SK-N-SH (cell line): ENCODE data around the gene PHYH. TPM values are rescaled to one million over a fixed set of nuclear protein-coding genes. Genes with fewer than 3 reads are reported as not detected.
A peak's percentile ranks its signal among the peaks of the same experiment; 100 is the strongest.

Experiments
- CTCF ChIA-PET: fragments of 300-600, 350-600 bp; formaldehyde crosslinking; extraction: SDS; loops from one replicate; lab custom pipeline; 2021; lab: Yijun Ruan, JAX
- POLR2A ChIA-PET: fragments of 350-600 bp; sonication (Branson Sonifier 250); formaldehyde crosslinking; extraction: SDS; loops from one replicate; lab custom pipeline; 2020; ENCODE audit warnings: antibody characterized with exemption, inconsistent platforms; lab: Yijun Ruan, JAX
- DNase-seq: peaks from one replicate; pipeline ENCODE4 v3.0.0; 2012
- H2AFZ ChIP-seq: fragments of 200-600 bp; sonication (generic); 2 replicates; pipeline ENCODE4 v1.8.1; 2016; ENCODE audit warnings: antibody characterized with exemption, mild to moderate bottlenecking, low read depth
- H3F3A ChIP-seq: fragments of 200-600 bp; sonication (generic); replicated peaks from 2 replicates; pipeline ENCODE3; 2016; ENCODE audit warnings: antibody characterized with exemption, mild to moderate bottlenecking; ENCODE audit not compliant: insufficient read depth
- H3K27ac ChIP-seq, 2 experiments: fragments of 200-500 bp in 1 of 2; fragments of 200-600 bp in 1 of 2; sonication (Bioruptor generic) in 1 of 2; sonication (generic), shearing (Covaris generic) in 1 of 2; 2 replicates each; pipeline versions ENCODE4 v1.5.1 to v1.6.1; 2014 to 2016; ENCODE audit warnings: low read depth in 2 of 2, inconsistent platforms in 1 of 2, low read length in 1 of 2, mild to moderate bottlenecking in 1 of 2, mixed read lengths in 1 of 2
- H3K27me3 ChIP-seq: fragments of 200-600 bp; sonication (generic), shearing (Covaris generic); 2 replicates; pipeline ENCODE4 v1.6.1; 2016; ENCODE audit warnings: mixed run types; ENCODE audit not compliant: insufficient read depth
- H3K36me3 ChIP-seq, 2 experiments: fragments of 200-500 bp in 1 of 2; fragments of 200-600 bp in 1 of 2; sonication (Bioruptor generic) in 1 of 2; sonication (generic) in 1 of 2; replicated peaks in 1 of 2; 2 replicates each; pipeline versions ENCODE3 to v1.5.1; 2014 to 2016; ENCODE audit warnings: low read length in 1 of 2, mild to moderate bottlenecking in 1 of 2; ENCODE audit not compliant: insufficient read depth in 2 of 2, control insufficient read depth in 1 of 2
- H3K4me1 ChIP-seq, 2 experiments: fragments of 200-500 bp in 1 of 2; fragments of 200-600 bp in 1 of 2; sonication (Bioruptor generic) in 1 of 2; sonication (generic), shearing (Covaris generic) in 1 of 2; 2 replicates each; pipeline versions ENCODE4 v1.5.1 to v1.6.1; 2014 to 2016; ENCODE audit warnings: low read depth in 1 of 2, low read length in 1 of 2, mixed run types in 1 of 2; ENCODE audit not compliant: insufficient read depth in 2 of 2, control insufficient read depth in 1 of 2
- H3K4me2 ChIP-seq: fragments of 200-600 bp; sonication (generic), shearing (Covaris generic); 2 replicates; pipeline ENCODE4 v1.6.1; 2017; ENCODE audit warnings: mixed run types
- H3K4me3 ChIP-seq, 2 experiments: fragments of 200-500 bp in 1 of 2; fragments of 200-600 bp in 1 of 2; sonication (Bioruptor generic) in 1 of 2; sonication (generic), shearing (Covaris generic) in 1 of 2; 2 replicates each; pipeline versions ENCODE4 v1.5.1 to v1.8.1; 2014 to 2016; ENCODE audit warnings: low read depth in 2 of 2, inconsistent platforms in 1 of 2, low read length in 1 of 2, mild to moderate bottlenecking in 1 of 2, mixed read lengths in 1 of 2, moderate library complexity in 1 of 2
- H3K79me2 ChIP-seq: fragments of 200-600 bp; sonication (generic); 2 replicates; pipeline ENCODE4 v1.8.1; 2017; ENCODE audit warnings: mild to moderate bottlenecking; ENCODE audit not compliant: insufficient read depth
- H3K9ac ChIP-seq: fragments of 200-600 bp; sonication (generic); 2 replicates; pipeline ENCODE4 v1.6.1; 2017; ENCODE audit warnings: mixed run types
- H3K9me2 ChIP-seq: fragments of 200-600 bp; sonication (generic); 2 replicates; pipeline ENCODE4 v1.6.1; 2017; ENCODE audit warnings: mixed run types
- H3K9me3 ChIP-seq: fragments of 200-600 bp; sonication (generic); 2 replicates; pipeline ENCODE4 v1.6.1; 2017; ENCODE audit warnings: mixed run types, mild to moderate bottlenecking, moderate library complexity
- H4K20me1 ChIP-seq: fragments of 200-600 bp; sonication (generic); 2 replicates; pipeline ENCODE4 v1.6.1; 2017; ENCODE audit warnings: mild to moderate bottlenecking, mixed run types; ENCODE audit not compliant: insufficient read depth
- CHD2 ChIP-seq: fragments of 150-350 bp; IDR thresholded peaks from 2 replicates; pipeline ENCODE4 v1.6.1; 2018; ENCODE audit warnings: low read length; ENCODE audit not compliant: partially characterized antibody
- EP300 ChIP-seq, 2 experiments: IDR thresholded peaks; 2 replicates each; pipeline versions ENCODE4 v1.4.0 to v1.6.1; 2012; ENCODE audit warnings: borderline replicate concordance in 1 of 2, low read depth in 1 of 2, low read length in 1 of 2
- FOSL2 ChIP-seq: IDR thresholded peaks from 2 replicates; pipeline ENCODE4 v1.4.0; 2012; ENCODE audit warnings: low read depth, mild to moderate bottlenecking, moderate library complexity, borderline replicate concordance
- FOXM1 ChIP-seq: IDR thresholded peaks from 2 replicates; pipeline ENCODE4 v1.4.0; 2012; ENCODE audit warnings: low read depth, mild to moderate bottlenecking
- MEF2A ChIP-seq: IDR thresholded peaks from 2 replicates; pipeline ENCODE4 v1.4.0; 2012; ENCODE audit warnings: low read depth, borderline replicate concordance
- MXI1 ChIP-seq: IDR thresholded peaks from 2 replicates; pipeline ENCODE4 v1.6.1; 2012; ENCODE audit warnings: mild to moderate bottlenecking, low read depth, low read length, improper control_type of control experiment
- NFIC ChIP-seq: IDR thresholded peaks from 2 replicates; pipeline ENCODE4 v1.4.0; 2012; ENCODE audit warnings: borderline replicate concordance
- NRF1 ChIP-seq: IDR thresholded peaks from 2 replicates; pipeline ENCODE4 v1.6.1; 2012; ENCODE audit warnings: low read depth, mild to moderate bottlenecking, low read length
- POLR2AphosphoS5 ChIP-seq: IDR thresholded peaks from 2 replicates; pipeline ENCODE4 v1.6.1; 2012; ENCODE audit warnings: low read depth, low read length
- RAD21 ChIP-seq: IDR thresholded peaks from 2 replicates; pipeline ENCODE4 v1.6.1; 2012; ENCODE audit warnings: mild to moderate bottlenecking, low read length
- RCOR1 ChIP-seq: fragments of 150-350 bp; IDR thresholded peaks from 2 replicates; pipeline ENCODE4 v1.6.1; 2017; ENCODE audit warnings: antibody characterized with exemption, low read length
- RFX5 ChIP-seq: IDR thresholded peaks from 2 replicates; pipeline ENCODE4 v1.6.1; 2012; ENCODE audit warnings: mild to moderate bottlenecking, improper control_type of control experiment, low read length
- RXRA ChIP-seq: IDR thresholded peaks from 2 replicates; pipeline ENCODE4 v1.4.0; 2012; ENCODE audit warnings: low read depth, mild to moderate bottlenecking, borderline replicate concordance
- TAF1 ChIP-seq: IDR thresholded peaks from 2 replicates; pipeline ENCODE4 v1.6.1; 2012; ENCODE audit warnings: low read depth, mild to moderate bottlenecking, low read length, moderate library complexity, borderline replicate concordance
- TCF12 ChIP-seq: IDR thresholded peaks from 2 replicates; pipeline ENCODE4 v1.4.0; 2012
- TEAD4 ChIP-seq: IDR thresholded peaks from 2 replicates; pipeline ENCODE4 v1.4.0; 2012; ENCODE audit warnings: mild to moderate bottlenecking, borderline replicate concordance; ENCODE audit not compliant: insufficient read depth
- USF1 ChIP-seq: IDR thresholded peaks from 2 replicates; pipeline ENCODE4 v1.4.0; 2012; ENCODE audit warnings: low read depth, borderline replicate concordance
- YY1 ChIP-seq: IDR thresholded peaks from 2 replicates; pipeline ENCODE4 v1.4.0; 2012; ENCODE audit warnings: low read depth, mild to moderate bottlenecking
- WGBS: methylation state at CpG from one replicate; pipeline ENCODE4 v1.1.6; 2017; ENCODE audit warnings: low lambda C conversion rate; 5-methylcytosine and 5-hydroxymethylcytosine counted together
- polyA plus RNA-seq, 3 experiments: library from polyadenylated mRNA; depleted of rRNA; stranded (reverse); fragments of >200 nt; gene quantifications; 2 replicates each; pipeline ENCODE4 v1.2.3, GENCODE V29; 2012
- TF ChIP-seq, protein P1 (sequence below): IDR thresholded peaks from 2 replicates; pipeline ENCODE4; 2012
- TF ChIP-seq, protein P2 (sequence below): IDR thresholded peaks from 2 replicates; pipeline ENCODE4 v1.4.0; 2012; ENCODE audit warnings: low read depth
- TF ChIP-seq, protein P3 (sequence below): fragments of 150-350 bp; IDR thresholded peaks from 2 replicates; pipeline ENCODE4 v1.6.1; 2017; ENCODE audit warnings: antibody characterized with exemption, low read length, low read depth, borderline replicate concordance
- TF ChIP-seq, protein P4 (sequence below): fragments of 200-600 bp; sonication (generic); IDR thresholded peaks from 2 replicates; pipeline ENCODE4 v1.6.1; 2017; ENCODE audit warnings: antibody characterized with exemption, mild to moderate bottlenecking, moderate library complexity

PHYH gene
- polyA plus RNA-seq, 1 of the 3 experiments (the other 2 are of a cell fraction) = 16.2 TPM

GRCh38 chr10:13338390-13339110 is 38.7 kb upstream of the PHYH start:
- Histone ChIP-seq H3K79me2 (peaks cover 71% of the 10 kb centered on the region), H3K4me2 (peak overlapping the region; percentile 54; the same call in 1 of the 2 replicates), H3K4me1 (peaks cover 16 to 33% of the 10 kb centered on the region in 2 experiments; a peak in 2 of 4 replicates), H3F3A (peaks cover 3% of the 10 kb centered on the region), H3K4me3 (no peak overlapping the region), H3K27me3 (no peaks in the 10 kb centered on the region), H2AFZ (no peak overlapping the region), H3K27ac (peak overlapping the region; percentile 60 to 76), H3K9ac (no peak overlapping the region), H3K9me2 (no peaks in the 10 kb centered on the region), H3K36me3 (peaks cover 8 to 18% of the 10 kb centered on the region in 2 experiments), H3K9me3 (no peaks in the 10 kb centered on the region), H4K20me1 (no peaks in the 10 kb centered on the region)
- ChIA-PET POLR2A (no interaction called here), CTCF (interaction anchor here (1.1 kb wide), 1 partner anchor 36 kb away, joined by 3 read pairs; no protein-coding TSS in a partner anchor)
- TF ChIP-seq RCOR1 = peak; percentile 71
- no peak for TF ChIP-seq TEAD4
- no peak for TF ChIP-seq CHD2
- TF ChIP-seq FOSL2 = 0 out of 2 replicates have a peak, but pooled peaks have one; percentile 1
- peak; percentile 14 to 45; a peak in 2 of 4 replicates for TF ChIP-seq EP300 (IDR thresholded peaks at IDR 0.05; ENCODE audit: borderline replicate concordance in 1 of 2, low read depth in 1 of 2, low read length in 1 of 2)
- TF ChIP-seq RAD21 = no peak
- TF ChIP-seq YY1 = no peak
- TF ChIP-seq TCF12 = peak; percentile 92
- TF ChIP-seq RXRA = no peak
- peak; percentile 22; the same call in 1 of the 2 replicates for TF ChIP-seq MEF2A
- TF ChIP-seq, protein P1, sequence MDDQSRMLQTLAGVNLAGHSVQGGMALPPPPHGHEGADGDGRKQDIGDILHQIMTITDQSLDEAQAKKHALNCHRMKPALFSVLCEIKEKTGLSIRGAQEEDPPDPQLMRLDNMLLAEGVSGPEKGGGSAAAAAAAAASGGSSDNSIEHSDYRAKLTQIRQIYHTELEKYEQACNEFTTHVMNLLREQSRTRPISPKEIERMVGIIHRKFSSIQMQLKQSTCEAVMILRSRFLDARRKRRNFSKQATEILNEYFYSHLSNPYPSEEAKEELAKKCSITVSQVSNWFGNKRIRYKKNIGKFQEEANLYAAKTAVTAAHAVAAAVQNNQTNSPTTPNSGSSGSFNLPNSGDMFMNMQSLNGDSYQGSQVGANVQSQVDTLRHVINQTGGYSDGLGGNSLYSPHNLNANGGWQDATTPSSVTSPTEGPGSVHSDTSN = peak; percentile 55
- peak; percentile 45; the same call in 1 of the 2 replicates for TF ChIP-seq POLR2AphosphoS5
- no peak for TF ChIP-seq NRF1
- peak; percentile 61; the same call in 1 of the 2 replicates for TF ChIP-seq MXI1
- TF ChIP-seq, protein P2, sequence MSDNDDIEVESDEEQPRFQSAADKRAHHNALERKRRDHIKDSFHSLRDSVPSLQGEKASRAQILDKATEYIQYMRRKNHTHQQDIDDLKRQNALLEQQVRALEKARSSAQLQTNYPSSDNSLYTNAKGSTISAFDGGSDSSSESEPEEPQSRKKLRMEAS = no peak
- no peak for TF ChIP-seq RFX5
- WGBS = 57% methylated on average over 10 of the region's 10 CpGs
- peak; percentile 32 for DNase-seq

GRCh38 chr10:13337827-13338196 is 37.9 kb upstream of the PHYH start:
- DNase-seq = no peak
- WGBS = 97% methylated on average over 6 of the region's 6 CpGs
- Histone ChIP-seq H3K27ac (peak overlapping the region; percentile 60 to 69; a peak in 2 of 4 replicates), H3K36me3 (peaks cover 8 to 19% of the 10 kb centered on the region in 2 experiments), H3F3A (peaks cover 3% of the 10 kb centered on the region), H3K9me2 (no peaks in the 10 kb centered on the region), H3K4me2 (no peak overlapping the region), H2AFZ (no peak overlapping the region), H3K27me3 (no peaks in the 10 kb centered on the region), H3K4me1 (peaks cover 16 to 33% of the 10 kb centered on the region in 2 experiments; a peak in 2 of 4 replicates), H3K9me3 (no peaks in the 10 kb centered on the region), H3K4me3 (no peak overlapping the region), H4K20me1 (no peaks in the 10 kb centered on the region), H3K79me2 (peaks cover 64% of the 10 kb centered on the region), H3K9ac (no peak overlapping the region)
- no peak for TF ChIP-seq MXI1
- TF ChIP-seq CHD2 = no peak
- no peak for TF ChIP-seq USF1
- TF ChIP-seq, protein P3, sequence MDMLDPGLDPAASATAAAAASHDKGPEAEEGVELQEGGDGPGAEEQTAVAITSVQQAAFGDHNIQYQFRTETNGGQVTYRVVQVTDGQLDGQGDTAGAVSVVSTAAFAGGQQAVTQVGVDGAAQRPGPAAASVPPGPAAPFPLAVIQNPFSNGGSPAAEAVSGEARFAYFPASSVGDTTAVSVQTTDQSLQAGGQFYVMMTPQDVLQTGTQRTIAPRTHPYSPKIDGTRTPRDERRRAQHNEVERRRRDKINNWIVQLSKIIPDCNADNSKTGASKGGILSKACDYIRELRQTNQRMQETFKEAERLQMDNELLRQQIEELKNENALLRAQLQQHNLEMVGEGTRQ = no peak
- no peak for TF ChIP-seq NFIC
- no peak for TF ChIP-seq YY1
- TF ChIP-seq, protein P4, sequence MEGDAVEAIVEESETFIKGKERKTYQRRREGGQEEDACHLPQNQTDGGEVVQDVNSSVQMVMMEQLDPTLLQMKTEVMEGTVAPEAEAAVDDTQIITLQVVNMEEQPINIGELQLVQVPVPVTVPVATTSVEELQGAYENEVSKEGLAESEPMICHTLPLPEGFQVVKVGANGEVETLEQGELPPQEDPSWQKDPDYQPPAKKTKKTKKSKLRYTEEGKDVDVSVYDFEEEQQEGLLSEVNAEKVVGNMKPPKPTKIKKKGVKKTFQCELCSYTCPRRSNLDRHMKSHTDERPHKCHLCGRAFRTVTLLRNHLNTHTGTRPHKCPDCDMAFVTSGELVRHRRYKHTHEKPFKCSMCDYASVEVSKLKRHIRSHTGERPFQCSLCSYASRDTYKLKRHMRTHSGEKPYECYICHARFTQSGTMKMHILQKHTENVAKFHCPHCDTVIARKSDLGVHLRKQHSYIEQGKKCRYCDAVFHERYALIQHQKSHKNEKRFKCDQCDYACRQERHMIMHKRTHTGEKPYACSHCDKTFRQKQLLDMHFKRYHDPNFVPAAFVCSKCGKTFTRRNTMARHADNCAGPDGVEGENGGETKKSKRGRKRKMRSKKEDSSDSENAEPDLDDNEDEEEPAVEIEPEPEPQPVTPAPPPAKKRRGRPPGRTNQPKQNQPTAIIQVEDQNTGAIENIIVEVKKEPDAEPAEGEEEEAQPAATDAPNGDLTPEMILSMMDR = no peak
- no peak for TF ChIP-seq TAF1
- TF ChIP-seq TEAD4 = no peak
- TF ChIP-seq FOXM1 = no peak
- TF ChIP-seq FOSL2 = no peak
- no peak for TF ChIP-seq POLR2AphosphoS5
- POLR2A ChIA-PET = no interaction called here
- CTCF ChIA-PET = no interaction called here
